BLaER1 treated with 17β-estradiol and CSF1 and Interleukin-3, amounts not matched to agents 10 nM and 100 nM (cell line): ENCODE measurements around the gene RHOF.
A peak's percentile ranks its signal among the peaks of the same experiment; 100 is the strongest.
"Not testable (repeated sequence)": the region's sequence is repeated elsewhere in the genome, so short reads cannot be mapped to it uniquely, and the experiment has no call there.

Source experiments
- H3K27ac ChIP-seq, 11 experiments: shearing (Covaris generic); formaldehyde crosslinking; 2 replicates each; pipeline ENCODE4 v1.8.1; 2022
- H3K27me3 ChIP-seq, 11 experiments: shearing (Covaris generic); formaldehyde crosslinking; 2 replicates each; pipeline ENCODE4 v1.8.1; 2022
- H3K36me3 ChIP-seq, 11 experiments: shearing (Covaris generic); formaldehyde crosslinking; 2 replicates each; pipeline ENCODE4 v1.8.1; 2022
- H3K4me1 ChIP-seq, 10 experiments: shearing (Covaris generic); formaldehyde crosslinking; 2 replicates each; pipeline ENCODE4 v1.8.1; 2022
- H3K4me2 ChIP-seq, 11 experiments: shearing (Covaris generic); formaldehyde crosslinking; 2 replicates each; pipeline ENCODE4 v1.8.1; 2022
- H3K4me3 ChIP-seq, 10 experiments: shearing (Covaris generic); formaldehyde crosslinking; 2 replicates each; pipeline ENCODE4 v1.8.1; 2022
- H3K9ac ChIP-seq, 11 experiments: shearing (Covaris generic); formaldehyde crosslinking; 2 replicates each; pipeline ENCODE4 v1.8.1; 2022
- H3K9me3 ChIP-seq, 11 experiments: shearing (Covaris generic); formaldehyde crosslinking; replicated peaks in 1 of 11; 2 replicates each; pipeline ENCODE4 v1.8.1; 2022
- H4K20me1 ChIP-seq, 11 experiments: shearing (Covaris generic); formaldehyde crosslinking; 2 replicates each; pipeline ENCODE4 v1.8.1; 2022
- Cebpa-rat ChIP-seq, 11 experiments: shearing (Covaris generic); IDR thresholded peaks; 2 replicates each; pipeline ENCODE4 v1.8.1; 2022

RHOF gene

DNA sequence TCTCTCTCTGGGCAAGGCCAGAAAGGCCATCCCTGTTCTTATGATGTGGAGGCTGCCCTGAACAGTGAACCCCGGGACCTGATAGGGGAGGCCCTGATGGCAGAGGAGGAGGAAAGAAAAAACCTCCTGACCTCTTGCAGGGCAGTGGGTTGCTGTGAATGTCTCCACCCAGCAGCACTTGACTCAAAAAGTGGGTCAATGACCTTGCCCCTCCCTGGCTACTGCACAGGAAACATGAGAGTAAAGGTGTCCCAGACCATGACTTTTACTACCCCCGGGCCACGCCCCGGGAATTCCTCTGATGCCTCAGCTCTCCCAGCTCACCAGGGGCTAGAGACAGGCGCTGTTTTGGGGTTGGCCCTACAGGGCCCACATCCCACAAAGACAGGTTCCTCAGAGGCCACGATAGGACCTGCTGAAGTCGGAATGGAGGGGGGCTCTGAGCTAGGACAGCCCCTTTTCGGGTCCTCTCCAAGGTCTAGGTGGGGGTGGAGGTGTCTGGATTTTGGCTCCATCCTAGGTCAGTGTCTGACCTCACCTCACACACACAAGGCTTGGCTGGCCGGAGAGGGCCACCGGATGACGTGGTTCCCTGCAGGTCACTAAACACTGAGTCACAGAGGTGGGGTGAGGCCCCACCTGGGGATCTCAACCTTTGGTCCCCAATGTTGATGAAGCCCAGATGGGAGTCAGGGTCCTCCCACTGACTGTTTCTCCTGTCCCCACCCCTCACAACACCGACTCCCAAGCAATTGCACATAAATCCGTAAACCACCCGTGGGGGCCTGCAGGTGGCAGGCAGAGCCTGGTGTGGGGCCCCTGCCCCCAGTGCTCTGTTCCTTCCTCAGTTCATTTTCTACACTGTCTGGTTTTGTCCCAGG lies 1.6 kb downstream of the RHOF start:
- peak overlapping the region in 10 of 11 experiments; percentile 67 to 99 (median 93); a peak in 17 of 22 replicates for H3K27ac ChIP-seq
- H3K9ac ChIP-seq: peak overlapping the region; percentile 80 to 100 (median 88)
- peaks cover 10 to 24% (median 16%) of the 10 kb centered on the region in 11 experiments; a peak in 19 of 22 replicates for H3K36me3 ChIP-seq
- no peaks in the 10 kb centered on the region for H3K9me3 ChIP-seq
- H3K4me3 ChIP-seq: peak overlapping the region; percentile 72 to 93 (median 84)
- TF ChIP-seq Cebpa-rat (IDR thresholded peaks at IDR 0.05): no peak
- peaks cover 83 to 100% (median 90%) of the 10 kb centered on the region in 10 experiments for H3K4me1 ChIP-seq
- no peaks in the 10 kb centered on the region for H3K27me3 ChIP-seq
- peaks cover 18 to 39% (median 25%) of the 10 kb centered on the region in 11 experiments; a peak in 21 of 22 replicates for H4K20me1 ChIP-seq
- peak overlapping the region; percentile 82 to 100 (median 95) for H3K4me2 ChIP-seq

DNA sequence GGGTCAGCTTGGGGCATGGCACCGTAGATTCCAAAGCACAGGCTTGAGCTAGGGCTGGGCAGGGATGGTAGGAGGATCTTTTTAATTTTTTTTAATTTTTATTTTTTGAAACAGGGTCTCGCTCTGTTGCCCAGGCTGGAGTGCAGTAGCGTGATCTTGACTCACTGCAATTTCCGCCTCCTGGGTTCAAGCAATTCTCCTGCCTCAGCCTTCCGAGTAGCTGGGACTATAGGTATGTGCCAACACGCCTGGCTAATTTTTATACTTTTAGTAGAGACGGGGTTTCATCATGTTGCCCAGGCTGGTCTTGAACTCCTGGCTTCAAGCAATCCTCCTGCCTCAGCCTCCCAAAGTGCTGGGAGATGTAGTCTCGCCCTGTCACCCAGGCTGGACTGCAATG lies 2.7 kb downstream of the RHOF start:
- Histone ChIP-seq H3K4me3 (peak overlapping the region in 8 of 10 experiments; percentile 4 to 60 (median 42); a peak in 8 of 20 replicates), H3K27ac (peak overlapping the region; percentile 86 to 99 (median 93); a peak in 21 of 22 replicates), H3K4me1 (peaks cover 81 to 97% (median 87%) of the 10 kb centered on the region in 10 experiments), H4K20me1 (peaks cover 11 to 28% (median 13%) of the 10 kb centered on the region in 11 experiments; a peak in 21 of 22 replicates), H3K36me3 (peaks cover 0 to 22% (median 13%) of the 10 kb centered on the region in 11 experiments; a peak in 14 of 22 replicates), H3K4me2 (peak overlapping the region; percentile 82 to 100 (median 95)), H3K9ac (peak overlapping the region; percentile 72 to 92 (median 81); a peak in 21 of 22 replicates)
- TF ChIP-seq Cebpa-rat (IDR thresholded peaks at IDR 0.05): peak in 1 of 11 experiments; percentile 60; a peak in 1 of 22 replicates
- H3K27me3 ChIP-seq, H3K9me3 ChIP-seq: not testable (repeated sequence)

- Histone ChIP-seq H3K27me3 (no peaks in the 10 kb centered on the region), H3K36me3 (peaks cover under 1 to 15% (median 12%) of the 10 kb centered on the region in 11 experiments; a peak in 14 of 22 replicates), H3K4me1 (peaks cover 79 to 92% (median 82%) of the 10 kb centered on the region in 10 experiments), H4K20me1 (peaks cover 4 to 20% (median 6%) of the 10 kb centered on the region in 11 experiments; a peak in 19 of 22 replicates), H3K4me2 (peak overlapping the region; percentile 82 to 100 (median 95)), H3K9me3 (no peaks in the 10 kb centered on the region), H3K27ac (peak overlapping the region; percentile 86 to 99 (median 93)), H3K4me3 (peak overlapping the region; percentile 20 to 60 (median 49); a peak in 19 of 20 replicates), H3K9ac (peak overlapping the region; percentile 72 to 92 (median 81))
- peak in 2 of 11 experiments; percentile 16 to 69; a peak in 3 of 22 replicates for TF ChIP-seq Cebpa-rat (IDR thresholded peaks at IDR 0.05)
These were observed 3.4 kb downstream of the RHOF start for GRCh38 chr12:121789800-121790728.

GRCh38 chr12:121789233-121789781 lies 4.2 kb downstream of the RHOF start:
- TF ChIP-seq Cebpa-rat (IDR thresholded peaks at IDR 0.05): no peak
- H3K27me3 ChIP-seq: no peaks in the 10 kb centered on the region
- peaks cover 71 to 88% (median 81%) of the 10 kb centered on the region in 10 experiments for H3K4me1 ChIP-seq
- H3K9ac ChIP-seq: peak overlapping the region; percentile 72 to 92 (median 81)
- H3K4me2 ChIP-seq: peak overlapping the region; percentile 82 to 100 (median 95)
- peaks cover 5 to 17% (median 12%) of the 10 kb centered on the region in 11 experiments; a peak in 13 of 22 replicates for H3K36me3 ChIP-seq
- peaks cover 0 to 18% (median under 1%) of the 10 kb centered on the region in 11 experiments; a peak in 8 of 22 replicates for H4K20me1 ChIP-seq
- H3K9me3 ChIP-seq: no peaks in the 10 kb centered on the region
- H3K4me3 ChIP-seq: peak overlapping the region; percentile 14 to 60 (median 49); a peak in 19 of 20 replicates
- H3K27ac ChIP-seq: peak overlapping the region; percentile 86 to 99 (median 93)

GRCh38 chr12:121788176-121788818 lies 5.2 kb downstream of the RHOF start:
- Histone ChIP-seq H3K27ac (peak overlapping the region; percentile 86 to 99 (median 93); a peak in 21 of 22 replicates), H3K4me2 (peak overlapping the region; percentile 82 to 100 (median 95)), H3K4me1 (peaks cover 70 to 88% (median 81%) of the 10 kb centered on the region in 10 experiments)

DNA sequence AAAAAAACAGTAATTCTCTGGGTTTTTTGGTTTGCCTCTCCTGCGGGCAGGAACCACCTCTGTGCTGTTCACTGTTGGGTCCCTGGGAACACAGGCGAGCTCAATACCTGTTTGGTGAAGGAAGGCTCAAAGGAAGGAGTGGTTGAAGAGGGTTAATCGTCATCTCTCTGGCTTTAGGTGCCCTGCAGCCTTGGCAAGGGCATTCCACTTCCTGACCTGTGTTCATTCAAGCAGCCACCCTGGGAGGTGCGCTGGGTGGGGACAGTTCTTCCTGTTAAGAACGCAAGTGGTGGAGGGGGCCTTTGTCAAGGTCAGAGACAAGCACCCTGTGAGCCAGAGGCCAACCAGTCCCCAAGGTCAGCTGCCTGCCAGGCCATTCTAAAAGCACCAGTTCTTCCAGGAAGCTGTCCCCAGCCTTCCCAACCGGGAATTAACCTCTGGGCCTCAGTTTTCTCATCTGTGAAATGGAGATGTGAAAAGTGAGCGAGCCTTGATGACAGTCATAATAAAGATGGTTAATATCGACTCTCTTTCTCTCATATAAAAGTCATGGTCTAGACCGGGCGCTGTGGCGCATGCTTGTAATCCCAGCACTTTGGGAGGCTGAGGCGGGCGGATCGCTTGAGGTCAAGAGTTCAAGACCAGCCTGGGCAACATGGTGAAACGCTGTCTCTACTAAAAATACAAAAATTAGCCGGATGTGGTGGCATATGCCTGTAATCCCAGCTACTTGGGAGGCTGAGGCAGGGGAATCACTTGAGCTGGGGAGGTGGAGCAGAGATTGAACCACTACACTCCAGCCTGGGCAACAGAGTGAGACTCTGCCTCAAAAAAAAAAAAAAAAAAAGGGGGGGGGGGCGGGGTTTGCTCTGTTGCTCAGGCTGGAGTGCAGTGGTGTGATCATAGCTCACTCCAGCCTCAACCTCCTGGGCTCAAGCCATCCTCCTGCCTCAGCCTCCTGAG lies 6.1 kb downstream of the RHOF start:
- peak overlapping the region in 9 of 11 experiments; percentile 87 to 99 (median 93); a peak in 18 of 22 replicates for H3K27ac ChIP-seq
- H3K36me3 ChIP-seq: peaks cover 5 to 17% (median 12%) of the 10 kb centered on the region in 11 experiments; a peak in 13 of 22 replicates
- no peak for TF ChIP-seq Cebpa-rat (IDR thresholded peaks at IDR 0.05)
- H3K4me3 ChIP-seq: no peak overlapping the region
- peak overlapping the region; percentile 82 to 100 (median 95) for H3K4me2 ChIP-seq
- H4K20me1 ChIP-seq: peaks cover 0 to 30% (median 7%) of the 10 kb centered on the region in 11 experiments; a peak in 12 of 22 replicates
- peaks cover 70 to 91% (median 82%) of the 10 kb centered on the region in 10 experiments for H3K4me1 ChIP-seq
- no peaks in the 10 kb centered on the region for H3K27me3 ChIP-seq
- peak overlapping the region in 9 of 11 experiments; percentile 57 to 92 (median 84); a peak in 11 of 22 replicates for H3K9ac ChIP-seq
- H3K9me3 ChIP-seq: no peaks in the 10 kb centered on the region

More at GRCh38 chr12:121788176-121788818, 5.2 kb downstream of the RHOF start:
- Histone ChIP-seq H3K36me3 (peaks cover 5 to 17% (median 12%) of the 10 kb centered on the region in 11 experiments; a peak in 13 of 22 replicates), H4K20me1 (peaks cover 0 to 23% (median 0%) of the 10 kb centered on the region in 11 experiments; a peak in 7 of 22 replicates), H3K9me3 (no peaks in the 10 kb centered on the region), H3K27me3 (no peaks in the 10 kb centered on the region), H3K9ac (peak overlapping the region; percentile 57 to 92 (median 81); a peak in 19 of 22 replicates), H3K4me3 (peak overlapping the region in 2 of 10 experiments; percentile 50 to 52; a peak in 3 of 20 replicates)
- TF ChIP-seq Cebpa-rat (IDR thresholded peaks at IDR 0.05): no peak
